Measurements from ENCODE around the gene PRRC2B.
"Not testable (repeated sequence)": the region's sequence is repeated elsewhere in the genome, so short reads cannot be mapped to it uniquely, and the experiment has no call there.

The PRRC2B gene

GRCh38 chr9:131386281-131386680 is 7.6 kb upstream of the PRRC2B start:
- no peak for DNase-seq (ENCODE audit: low read depth)

- no peak for DNase-seq (ENCODE audit: low read depth)
Measured at GRCh38 chr9:131387394-131387793, 6.5 kb upstream of the PRRC2B start.

GRCh38 chr9:131391020-131391419 is 2.9 kb upstream of the PRRC2B start:
- no peak for DNase-seq (ENCODE audit: low read depth)

GRCh38 chr9:131391504-131391903 is 2.4 kb upstream of the PRRC2B start:
- no peak for DNase-seq (ENCODE audit: low read depth)

- peak; percentile 74 for DNase-seq (ENCODE audit: low read depth)
Measured at GRCh38 chr9:131394464-131395156, 724 bp downstream of the PRRC2B start.

- DNase-seq (ENCODE audit: low read depth), result no peak
Measured at GRCh38 chr9:131395157-131396098, 1.5 kb downstream of the PRRC2B start.

- not testable (repeated sequence) for DNase-seq (ENCODE audit: low read depth)
Measured at GRCh38 chr9:131396099-131396479, 2.2 kb downstream of the PRRC2B start.

GRCh38 chr9:131396626-131397025 is 2.7 kb downstream of the PRRC2B start:
- DNase-seq (ENCODE audit: low read depth), result no peak

GRCh38 chr9:131397100-131397790 is 3.4 kb downstream of the PRRC2B start:
- no peak for DNase-seq (ENCODE audit: low read depth)

- DNase-seq (ENCODE audit: low read depth), result no peak
Measured at GRCh38 chr9:131398204-131398603, 4.3 kb downstream of the PRRC2B start.

GRCh38 chr9:131399972-131400371 is 6.1 kb downstream of the PRRC2B start:
- DNase-seq (ENCODE audit: low read depth), result no peak

- no peak for DNase-seq (ENCODE audit: low read depth)
Measured at GRCh38 chr9:131400627-131401026, 6.7 kb downstream of the PRRC2B start.

- DNase-seq (ENCODE audit: low read depth), result peak; percentile 79
Measured at GRCh38 chr9:131402073-131402472, 8.2 kb downstream of the PRRC2B start.

GRCh38 chr9:131402738-131403492 is 9.0 kb downstream of the PRRC2B start:
- DNase-seq (ENCODE audit: low read depth), result peak; percentile 93

- no peak for DNase-seq (ENCODE audit: low read depth)
Measured at GRCh38 chr9:131403493-131403773, 9.5 kb downstream of the PRRC2B start.

- peak; percentile 57 for DNase-seq (ENCODE audit: low read depth)
Measured at GRCh38 chr9:131404581-131404980, 10.7 kb downstream of the PRRC2B start.

- DNase-seq (ENCODE audit: low read depth), result no peak
Measured at GRCh38 chr9:131404987-131405386, 11.1 kb downstream of the PRRC2B start.

- peak; percentile 75 for DNase-seq (ENCODE audit: low read depth)
Measured at GRCh38 chr9:131405428-131405827, 11.5 kb downstream of the PRRC2B start.

GRCh38 chr9:131405858-131406537 is 12.1 kb downstream of the PRRC2B start:
- DNase-seq (ENCODE audit: low read depth), result no peak

GRCh38 chr9:131406563-131407436 is 12.9 kb downstream of the PRRC2B start:
- DNase-seq (ENCODE audit: low read depth), result no peak
